ENCODE results near the gene ADCYAP1. TPM values are rescaled to one million over a fixed set of nuclear protein-coding genes. Genes with fewer than 3 reads are reported as not detected.

ADCYAP1 gene
- not detected in 5 replicates for total RNA-seq (2022; extraction: Qiagen RNA extraction; ENCODE audit: low read depth)

GRCh38 chr18:904218-905090 is at the start of gene ADCYAP1:
Gene ADCYAP1 (plus strand): TSS chr18:904871. CDS start chr18:905387, 516 bp downstream.

Other genes with a start within 250 kb of the ADCYAP1 start
- 162 to 192 TPM (median 176 TPM) in 5 replicates for gene TYMS, start 247.2 kb upstream of the ADCYAP1 start, total RNA-seq (2022; extraction: Qiagen RNA extraction; ENCODE audit: low read depth)
- 22.6 to 25.4 TPM (median 24.8 TPM) in 5 replicates for gene ENOSF1, start 192.2 kb upstream of the ADCYAP1 start, total RNA-seq (2022; extraction: Qiagen RNA extraction; ENCODE audit: low read depth)
- gene YES1, start 92.6 kb upstream of the ADCYAP1 start, total RNA-seq (2022; extraction: Qiagen RNA extraction; ENCODE audit: low read depth): 13.9 to 29.5 TPM (median 23.6 TPM) in 5 replicates

Measured in A549 treated with ZK216348 at 1 μM for 4 hours (cell line).